WTC11 (cell line): ENCODE results near the gene DHX34.

Experiments used
- ETV6 ChIP-seq: sonication (generic); formaldehyde crosslinking; IDR thresholded peaks from 2 replicates; pipeline ENCODE4 v1.8.1; 2022; ENCODE audit warnings: mild to moderate bottlenecking, missing genetic modification reagents
- MAX ChIP-seq: sonication (generic); formaldehyde crosslinking; IDR thresholded peaks from 2 replicates; pipeline ENCODE4 v1.8.0; 2022; ENCODE audit warnings: mild to moderate bottlenecking, missing genetic modification reagents
- TCF7 ChIP-seq: sonication (generic); formaldehyde crosslinking; IDR thresholded peaks from 2 replicates; pipeline ENCODE4 v1.8.0; 2022; ENCODE audit warnings: mild to moderate bottlenecking, low read depth, missing genetic modification reagents, moderate library complexity
- TEAD4 ChIP-seq: sonication (generic); formaldehyde crosslinking; IDR thresholded peaks from 2 replicates; pipeline ENCODE4 v1.8.0; 2022; ENCODE audit warnings: mild to moderate bottlenecking, missing genetic modification reagents
- TF ChIP-seq, protein P1 (sequence below): sonication (generic); formaldehyde crosslinking; conservative IDR thresholded peaks from 2 replicates; pipeline ENCODE4 v1.8.1; 2023; ENCODE audit warnings: mild to moderate bottlenecking, low read depth, missing genetic modification reagents, moderate library complexity
- TF ChIP-seq, protein P2 (sequence below): fragments of 200-600 bp; IDR thresholded peaks from 2 replicates; pipeline ENCODE4 v1.8.0; 2022; ENCODE audit warnings: antibody characterized with exemption
- TF ChIP-seq, protein P3 (sequence below): sonication (generic); formaldehyde crosslinking; IDR thresholded peaks from 2 replicates; pipeline ENCODE4 v1.8.0; 2022; ENCODE audit warnings: missing genetic modification reagents
- TF ChIP-seq, protein P4 (sequence below): sonication (generic); formaldehyde crosslinking; IDR thresholded peaks from 2 replicates; pipeline ENCODE4 v1.8.1; 2022; ENCODE audit warnings: missing genetic modification reagents, borderline replicate concordance
- TF ChIP-seq, protein P5 (sequence below): sonication (generic); formaldehyde crosslinking; conservative IDR thresholded peaks from 2 replicates; pipeline ENCODE4 v1.8.1; 2022; ENCODE audit warnings: mild to moderate bottlenecking, missing genetic modification reagents

DNA sequence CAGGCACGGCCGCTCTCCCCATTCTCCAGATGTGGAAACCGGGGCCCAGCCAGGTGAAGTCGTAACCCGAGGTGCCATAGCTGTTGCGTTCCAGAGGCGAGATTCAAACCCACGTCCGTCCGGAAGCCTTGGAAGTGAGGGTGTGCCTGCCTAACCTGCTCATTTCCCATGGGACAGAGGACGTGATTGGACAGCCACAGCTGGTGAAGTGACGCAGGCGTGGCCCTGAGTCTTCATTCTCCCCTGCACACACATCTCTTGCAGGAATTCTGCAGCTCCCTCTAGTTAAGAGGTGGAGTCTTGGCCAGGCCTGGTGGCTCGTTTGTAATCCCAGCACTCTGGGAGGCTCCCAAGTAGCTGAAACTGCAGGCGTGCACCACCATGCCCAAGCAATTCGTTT, 53.4 kb downstream of the DHX34 start:
- TF ChIP-seq, protein P1, sequence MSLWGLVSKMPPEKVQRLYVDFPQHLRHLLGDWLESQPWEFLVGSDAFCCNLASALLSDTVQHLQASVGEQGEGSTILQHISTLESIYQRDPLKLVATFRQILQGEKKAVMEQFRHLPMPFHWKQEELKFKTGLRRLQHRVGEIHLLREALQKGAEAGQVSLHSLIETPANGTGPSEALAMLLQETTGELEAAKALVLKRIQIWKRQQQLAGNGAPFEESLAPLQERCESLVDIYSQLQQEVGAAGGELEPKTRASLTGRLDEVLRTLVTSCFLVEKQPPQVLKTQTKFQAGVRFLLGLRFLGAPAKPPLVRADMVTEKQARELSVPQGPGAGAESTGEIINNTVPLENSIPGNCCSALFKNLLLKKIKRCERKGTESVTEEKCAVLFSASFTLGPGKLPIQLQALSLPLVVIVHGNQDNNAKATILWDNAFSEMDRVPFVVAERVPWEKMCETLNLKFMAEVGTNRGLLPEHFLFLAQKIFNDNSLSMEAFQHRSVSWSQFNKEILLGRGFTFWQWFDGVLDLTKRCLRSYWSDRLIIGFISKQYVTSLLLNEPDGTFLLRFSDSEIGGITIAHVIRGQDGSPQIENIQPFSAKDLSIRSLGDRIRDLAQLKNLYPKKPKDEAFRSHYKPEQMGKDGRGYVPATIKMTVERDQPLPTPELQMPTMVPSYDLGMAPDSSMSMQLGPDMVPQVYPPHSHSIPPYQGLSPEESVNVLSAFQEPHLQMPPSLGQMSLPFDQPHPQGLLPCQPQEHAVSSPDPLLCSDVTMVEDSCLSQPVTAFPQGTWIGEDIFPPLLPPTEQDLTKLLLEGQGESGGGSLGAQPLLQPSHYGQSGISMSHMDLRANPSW (CRISPR knock-in tag): no peak
- TF ChIP-seq, protein P2, sequence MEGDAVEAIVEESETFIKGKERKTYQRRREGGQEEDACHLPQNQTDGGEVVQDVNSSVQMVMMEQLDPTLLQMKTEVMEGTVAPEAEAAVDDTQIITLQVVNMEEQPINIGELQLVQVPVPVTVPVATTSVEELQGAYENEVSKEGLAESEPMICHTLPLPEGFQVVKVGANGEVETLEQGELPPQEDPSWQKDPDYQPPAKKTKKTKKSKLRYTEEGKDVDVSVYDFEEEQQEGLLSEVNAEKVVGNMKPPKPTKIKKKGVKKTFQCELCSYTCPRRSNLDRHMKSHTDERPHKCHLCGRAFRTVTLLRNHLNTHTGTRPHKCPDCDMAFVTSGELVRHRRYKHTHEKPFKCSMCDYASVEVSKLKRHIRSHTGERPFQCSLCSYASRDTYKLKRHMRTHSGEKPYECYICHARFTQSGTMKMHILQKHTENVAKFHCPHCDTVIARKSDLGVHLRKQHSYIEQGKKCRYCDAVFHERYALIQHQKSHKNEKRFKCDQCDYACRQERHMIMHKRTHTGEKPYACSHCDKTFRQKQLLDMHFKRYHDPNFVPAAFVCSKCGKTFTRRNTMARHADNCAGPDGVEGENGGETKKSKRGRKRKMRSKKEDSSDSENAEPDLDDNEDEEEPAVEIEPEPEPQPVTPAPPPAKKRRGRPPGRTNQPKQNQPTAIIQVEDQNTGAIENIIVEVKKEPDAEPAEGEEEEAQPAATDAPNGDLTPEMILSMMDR: no peak
- TF ChIP-seq, protein P3, sequence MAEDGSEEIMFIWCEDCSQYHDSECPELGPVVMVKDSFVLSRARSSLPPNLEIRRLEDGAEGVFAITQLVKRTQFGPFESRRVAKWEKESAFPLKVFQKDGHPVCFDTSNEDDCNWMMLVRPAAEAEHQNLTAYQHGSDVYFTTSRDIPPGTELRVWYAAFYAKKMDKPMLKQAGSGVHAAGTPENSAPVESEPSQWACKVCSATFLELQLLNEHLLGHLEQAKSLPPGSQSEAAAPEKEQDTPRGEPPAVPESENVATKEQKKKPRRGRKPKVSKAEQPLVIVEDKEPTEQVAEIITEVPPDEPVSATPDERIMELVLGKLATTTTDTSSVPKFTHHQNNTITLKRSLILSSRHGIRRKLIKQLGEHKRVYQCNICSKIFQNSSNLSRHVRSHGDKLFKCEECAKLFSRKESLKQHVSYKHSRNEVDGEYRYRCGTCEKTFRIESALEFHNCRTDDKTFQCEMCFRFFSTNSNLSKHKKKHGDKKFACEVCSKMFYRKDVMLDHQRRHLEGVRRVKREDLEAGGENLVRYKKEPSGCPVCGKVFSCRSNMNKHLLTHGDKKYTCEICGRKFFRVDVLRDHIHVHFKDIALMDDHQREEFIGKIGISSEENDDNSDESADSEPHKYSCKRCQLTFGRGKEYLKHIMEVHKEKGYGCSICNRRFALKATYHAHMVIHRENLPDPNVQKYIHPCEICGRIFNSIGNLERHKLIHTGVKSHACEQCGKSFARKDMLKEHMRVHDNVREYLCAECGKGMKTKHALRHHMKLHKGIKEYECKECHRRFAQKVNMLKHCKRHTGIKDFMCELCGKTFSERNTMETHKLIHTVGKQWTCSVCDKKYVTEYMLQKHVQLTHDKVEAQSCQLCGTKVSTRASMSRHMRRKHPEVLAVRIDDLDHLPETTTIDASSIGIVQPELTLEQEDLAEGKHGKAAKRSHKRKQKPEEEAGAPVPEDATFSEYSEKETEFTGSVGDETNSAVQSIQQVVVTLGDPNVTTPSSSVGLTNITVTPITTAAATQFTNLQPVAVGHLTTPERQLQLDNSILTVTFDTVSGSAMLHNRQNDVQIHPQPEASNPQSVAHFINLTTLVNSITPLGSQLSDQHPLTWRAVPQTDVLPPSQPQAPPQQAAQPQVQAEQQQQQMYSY (CRISPR knock-in tag): no peak
- no peak for TF ChIP-seq ETV6
- TF ChIP-seq, protein P4, sequence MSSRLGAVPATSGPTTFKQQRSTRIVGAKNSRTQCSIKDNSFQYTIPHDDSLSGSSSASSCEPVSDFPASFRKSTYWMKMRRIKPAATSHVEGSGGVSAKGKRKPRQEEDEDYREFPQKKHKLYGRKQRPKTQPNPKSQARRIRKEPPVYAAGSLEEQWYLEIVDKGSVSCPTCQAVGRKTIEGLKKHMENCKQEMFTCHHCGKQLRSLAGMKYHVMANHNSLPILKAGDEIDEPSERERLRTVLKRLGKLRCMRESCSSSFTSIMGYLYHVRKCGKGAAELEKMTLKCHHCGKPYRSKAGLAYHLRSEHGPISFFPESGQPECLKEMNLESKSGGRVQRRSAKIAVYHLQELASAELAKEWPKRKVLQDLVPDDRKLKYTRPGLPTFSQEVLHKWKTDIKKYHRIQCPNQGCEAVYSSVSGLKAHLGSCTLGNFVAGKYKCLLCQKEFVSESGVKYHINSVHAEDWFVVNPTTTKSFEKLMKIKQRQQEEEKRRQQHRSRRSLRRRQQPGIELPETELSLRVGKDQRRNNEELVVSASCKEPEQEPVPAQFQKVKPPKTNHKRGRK: no peak
- TF ChIP-seq TCF7 (CRISPR knock-in tag): no peak
- TF ChIP-seq, protein P5, sequence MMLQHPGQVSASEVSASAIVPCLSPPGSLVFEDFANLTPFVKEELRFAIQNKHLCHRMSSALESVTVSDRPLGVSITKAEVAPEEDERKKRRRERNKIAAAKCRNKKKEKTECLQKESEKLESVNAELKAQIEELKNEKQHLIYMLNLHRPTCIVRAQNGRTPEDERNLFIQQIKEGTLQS (CRISPR knock-in tag): no peak
- TF ChIP-seq TEAD4 (CRISPR knock-in tag): no peak
- no peak for TF ChIP-seq MAX (CRISPR knock-in tag)
